ENCODE measurements around the gene ANXA7.
"Not testable (repeated sequence)": the region's sequence is repeated elsewhere in the genome, so short reads cannot be mapped to it uniquely, and the experiment has no call there.

The ANXA7 gene

DNA sequence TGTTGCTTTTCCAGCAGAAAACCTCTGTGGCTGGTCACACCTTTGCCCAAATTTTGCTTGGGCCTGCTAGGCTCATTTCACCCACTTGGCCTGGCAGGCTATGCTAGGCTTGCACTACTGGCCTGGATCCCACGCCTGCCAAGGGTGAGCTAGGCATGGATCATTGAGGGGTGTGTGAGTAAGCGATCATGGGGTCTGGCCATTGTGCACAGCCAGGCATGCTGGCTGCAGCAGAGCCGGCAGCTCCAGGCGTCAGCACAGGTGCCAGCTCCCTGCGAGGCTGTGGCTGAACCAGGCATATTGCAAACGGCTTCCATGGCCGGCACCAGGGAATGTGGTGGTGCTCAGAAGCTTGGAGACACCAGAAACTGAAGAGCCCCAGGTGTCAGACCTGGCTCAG is 74.4 kb downstream of the ANXA7 start:
- no peak overlapping the region for H3K4me3 ChIP-seq (ENCODE audit: low read depth, low read length)
- TF ChIP-seq, protein P1, sequence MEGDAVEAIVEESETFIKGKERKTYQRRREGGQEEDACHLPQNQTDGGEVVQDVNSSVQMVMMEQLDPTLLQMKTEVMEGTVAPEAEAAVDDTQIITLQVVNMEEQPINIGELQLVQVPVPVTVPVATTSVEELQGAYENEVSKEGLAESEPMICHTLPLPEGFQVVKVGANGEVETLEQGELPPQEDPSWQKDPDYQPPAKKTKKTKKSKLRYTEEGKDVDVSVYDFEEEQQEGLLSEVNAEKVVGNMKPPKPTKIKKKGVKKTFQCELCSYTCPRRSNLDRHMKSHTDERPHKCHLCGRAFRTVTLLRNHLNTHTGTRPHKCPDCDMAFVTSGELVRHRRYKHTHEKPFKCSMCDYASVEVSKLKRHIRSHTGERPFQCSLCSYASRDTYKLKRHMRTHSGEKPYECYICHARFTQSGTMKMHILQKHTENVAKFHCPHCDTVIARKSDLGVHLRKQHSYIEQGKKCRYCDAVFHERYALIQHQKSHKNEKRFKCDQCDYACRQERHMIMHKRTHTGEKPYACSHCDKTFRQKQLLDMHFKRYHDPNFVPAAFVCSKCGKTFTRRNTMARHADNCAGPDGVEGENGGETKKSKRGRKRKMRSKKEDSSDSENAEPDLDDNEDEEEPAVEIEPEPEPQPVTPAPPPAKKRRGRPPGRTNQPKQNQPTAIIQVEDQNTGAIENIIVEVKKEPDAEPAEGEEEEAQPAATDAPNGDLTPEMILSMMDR (IDR thresholded peaks at IDR 0.05; ENCODE audit: low read depth, low read length), result no peak
- TF ChIP-seq POLR2A (IDR thresholded peaks at IDR 0.05; ENCODE audit: extremely low read depth, insufficient read length) (no peak), MYC (IDR thresholded peaks at IDR 0.05; ENCODE audit: low read depth, low read length) (no peak)
- TF ChIP-seq, protein P2, sequence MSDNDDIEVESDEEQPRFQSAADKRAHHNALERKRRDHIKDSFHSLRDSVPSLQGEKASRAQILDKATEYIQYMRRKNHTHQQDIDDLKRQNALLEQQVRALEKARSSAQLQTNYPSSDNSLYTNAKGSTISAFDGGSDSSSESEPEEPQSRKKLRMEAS (IDR thresholded peaks at IDR 0.05; ENCODE audit: low read depth, low read length), result no peak
- DNase-seq (ENCODE audit: low read depth), result no peak

DNA sequence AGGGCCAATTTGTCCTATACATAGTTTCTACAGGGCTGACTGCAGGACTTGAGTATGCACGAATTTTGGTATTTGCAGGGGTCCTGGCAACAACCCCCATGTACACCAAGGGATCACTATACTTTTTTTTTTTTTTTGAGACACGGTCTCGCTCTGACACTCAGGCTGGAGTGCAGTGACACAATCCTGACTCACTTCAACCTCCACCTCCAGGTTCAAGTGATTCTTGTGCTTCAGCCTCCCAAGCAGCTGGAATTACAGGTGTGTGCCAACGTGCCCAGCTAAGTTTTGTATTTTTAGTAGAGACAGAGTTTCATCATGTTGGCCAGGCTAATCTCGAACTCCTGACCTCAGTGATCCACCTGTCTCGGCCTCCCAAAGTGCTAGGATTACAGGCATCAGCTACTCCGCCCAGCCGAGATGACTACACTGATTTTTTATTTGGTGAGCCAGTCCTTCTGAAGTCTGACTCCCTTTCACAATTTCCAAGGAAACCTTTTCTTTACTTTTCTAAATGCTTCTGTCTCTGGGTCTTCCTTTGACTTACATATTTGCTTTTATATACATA is 75.0 kb downstream of the ANXA7 start:
- no peak overlapping the region for H3K4me3 ChIP-seq (ENCODE audit: low read depth, low read length)
- TF ChIP-seq, protein P2 (IDR thresholded peaks at IDR 0.05; ENCODE audit: low read depth, low read length), result no peak
- TF ChIP-seq MYC (IDR thresholded peaks at IDR 0.05; ENCODE audit: low read depth, low read length), result no peak
- no peak for TF ChIP-seq POLR2A (IDR thresholded peaks at IDR 0.05; ENCODE audit: extremely low read depth, insufficient read length)
- TF ChIP-seq, protein P1 (IDR thresholded peaks at IDR 0.05; ENCODE audit: low read depth, low read length), result no peak
- DNase-seq (ENCODE audit: low read depth), result no peak

DNA sequence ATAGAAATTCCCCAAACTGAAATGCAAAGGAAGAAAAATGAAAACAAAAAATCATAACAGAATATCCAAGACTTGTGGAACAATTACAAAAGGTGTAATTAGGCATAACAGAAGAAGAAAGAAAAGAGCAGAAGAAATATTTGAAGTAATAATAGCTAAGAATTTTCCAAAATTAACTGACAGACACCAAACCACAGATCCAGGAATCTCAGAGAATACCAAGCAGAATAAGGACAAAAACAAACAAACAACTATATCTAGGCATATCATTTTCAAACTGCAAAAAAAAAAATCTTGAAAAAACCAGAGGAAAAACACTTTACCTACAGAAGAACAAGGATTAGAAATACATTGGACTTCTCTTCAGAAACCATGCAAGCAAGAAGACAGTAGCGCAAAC is 80.7 kb downstream of the ANXA7 start:
- TF ChIP-seq MYC (IDR thresholded peaks at IDR 0.05; ENCODE audit: low read depth, low read length) (no peak), POLR2A (IDR thresholded peaks at IDR 0.05; ENCODE audit: extremely low read depth, insufficient read length) (no peak)
- TF ChIP-seq, protein P2 (IDR thresholded peaks at IDR 0.05; ENCODE audit: low read depth, low read length), result no peak
- TF ChIP-seq, protein P1 (IDR thresholded peaks at IDR 0.05; ENCODE audit: low read depth, low read length), result no peak
- no peak overlapping the region for H3K4me3 ChIP-seq (ENCODE audit: low read depth, low read length)
- DNase-seq (ENCODE audit: low read depth), result no peak

DNA sequence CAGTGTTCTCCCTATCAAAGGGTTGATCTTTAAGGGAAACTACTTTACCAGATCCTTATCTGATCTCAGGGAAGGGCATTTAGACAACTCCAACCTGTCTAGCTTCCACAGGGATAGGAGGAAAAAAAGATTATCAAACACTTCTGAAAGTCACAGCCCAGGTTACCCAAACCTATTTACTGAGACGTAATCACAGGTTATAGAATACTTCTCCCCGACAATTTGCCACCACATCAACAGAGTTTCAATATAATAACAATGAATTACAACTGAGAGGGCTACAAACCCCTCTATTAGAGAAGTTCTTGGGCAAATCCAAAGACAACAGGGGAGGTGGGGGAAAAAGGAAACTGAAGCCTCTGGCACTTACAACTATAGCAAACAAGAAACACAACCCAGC is 81.5 kb downstream of the ANXA7 start:
- no peak for DNase-seq (ENCODE audit: low read depth)
- no peak for TF ChIP-seq MYC (IDR thresholded peaks at IDR 0.05; ENCODE audit: low read depth, low read length)
- TF ChIP-seq, protein P1 (IDR thresholded peaks at IDR 0.05; ENCODE audit: low read depth, low read length), result no peak
- TF ChIP-seq, protein P2 (IDR thresholded peaks at IDR 0.05; ENCODE audit: low read depth, low read length), result no peak
- TF ChIP-seq POLR2A (IDR thresholded peaks at IDR 0.05; ENCODE audit: extremely low read depth, insufficient read length), result no peak

DNA sequence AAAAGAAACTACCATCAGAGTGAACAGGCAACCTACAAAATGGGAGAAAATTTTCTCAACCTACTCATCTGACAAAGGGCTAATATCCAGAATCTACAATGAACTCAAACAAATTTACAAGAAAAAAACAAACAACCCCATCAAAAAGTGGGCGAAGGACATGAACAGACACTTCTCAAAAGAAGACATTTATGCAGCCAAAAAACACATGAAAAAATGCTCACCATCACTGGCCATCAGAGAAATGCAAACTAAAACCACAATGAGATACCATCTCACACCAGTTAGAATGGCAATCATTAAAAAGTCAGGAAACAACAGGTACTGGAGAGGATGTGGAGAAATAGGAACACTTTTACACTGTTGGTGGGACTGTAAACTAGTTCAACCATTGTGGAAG is 85.3 kb downstream of the ANXA7 start:
- H3K4me3 ChIP-seq (ENCODE audit: low read depth, low read length); DNase-seq (ENCODE audit: low read depth): not testable (repeated sequence)

More for the DNA sequence above, 81.5 kb downstream of the ANXA7 start:
- H3K4me3 ChIP-seq (ENCODE audit: low read depth, low read length), result no peak overlapping the region

DNA sequence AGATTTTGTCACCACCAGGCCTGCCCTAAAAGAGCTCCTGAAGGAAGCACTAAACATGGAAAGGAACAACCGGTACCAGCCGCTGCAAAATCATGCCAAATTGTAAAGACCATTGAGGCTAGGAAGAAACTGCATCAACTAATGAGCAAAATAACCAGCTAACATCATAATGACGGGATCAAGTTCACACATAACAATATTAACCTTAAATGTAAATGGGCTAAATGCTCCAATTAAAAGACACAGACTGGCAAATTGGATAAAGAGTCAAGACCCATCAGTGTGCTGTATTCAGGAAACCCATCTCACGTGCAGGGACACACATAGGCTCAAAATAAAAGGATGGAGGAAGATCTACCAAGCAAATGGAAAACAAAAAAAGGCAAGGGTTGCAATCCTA is 88.6 kb downstream of the ANXA7 start:
- H3K4me3 ChIP-seq (ENCODE audit: low read depth, low read length); DNase-seq (ENCODE audit: low read depth): not testable (repeated sequence)
